ENCODE measurements around the gene UTRN. TPM values are rescaled to one million over a fixed set of nuclear protein-coding genes. Genes with fewer than 3 reads are reported as not detected.

UTRN gene
- total RNA-seq, 1 experiment from 2014 or later: 125 TPM

DNA sequence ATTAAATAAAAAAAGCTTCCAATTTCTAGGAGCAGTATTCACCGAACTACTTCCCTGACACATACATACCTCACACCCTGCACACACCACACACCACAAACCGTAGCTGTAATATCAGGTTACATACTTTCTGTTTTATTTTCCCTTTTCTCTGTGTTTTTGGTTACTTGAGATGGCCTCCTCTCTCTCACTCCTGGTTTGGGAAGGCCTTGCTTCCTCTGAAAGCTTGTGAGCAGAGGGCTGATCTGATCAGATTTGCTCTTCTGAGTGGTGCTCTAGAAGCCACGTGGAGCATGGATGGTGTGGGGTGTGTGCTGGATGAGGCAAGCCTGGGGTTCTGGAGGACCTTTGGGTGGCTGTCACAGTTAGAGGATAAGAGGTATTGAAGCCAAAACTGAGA is 20.9 kb downstream of the UTRN start:
- Mint-ChIP-seq H3K9me3 (no peaks in the 10 kb centered on the region), H3K27me3 (ENCODE audit: low read depth) (no peaks in the 10 kb centered on the region), H3K4me1 (peaks cover 33% of the 10 kb centered on the region), H3K27ac (no peak overlapping the region), H3K36me3 (peaks cover 19% of the 10 kb centered on the region), H3K4me3 (no peak overlapping the region)
- ChIA-PET CTCF (interaction anchor here (1.4 to 1.8 kb wide), 2 partner anchors 20 to 43 kb away, joined by 3 to 4 read pairs; no protein-coding TSS in a partner anchor), POLR2A (interaction anchor here (1.3 to 2.1 kb wide), 2 partner anchors 20 to 28 kb away, joined by 3 to 5 read pairs; no protein-coding TSS in a partner anchor)
- TF ChIP-seq HMGA2 (CRISPR knock-in tag; IDR thresholded peaks at IDR 0.05) (no peak), ZNF396 (CRISPR knock-in tag; IDR thresholded peaks at IDR 0.05; ENCODE audit: borderline replicate concordance) (no peak), NR1H2 (CRISPR knock-in tag; IDR thresholded peaks at IDR 0.05) (no peak), ZNF219 (CRISPR knock-in tag; IDR thresholded peaks at IDR 0.05; ENCODE audit: borderline replicate concordance) (no peak), TP53 (CRISPR knock-in tag; IDR thresholded peaks at IDR 0.05) (no peak), FOXP1 (CRISPR knock-in tag; IDR thresholded peaks at IDR 0.05; ENCODE audit: borderline replicate concordance) (no peak), MYBL2 (CRISPR knock-in tag; IDR thresholded peaks at IDR 0.05) (no peak), NR3C1 (CRISPR knock-in tag; conservative IDR thresholded peaks at IDR 0.05; ENCODE audit: low read depth) (no peak), JAZF1 (CRISPR knock-in tag; IDR thresholded peaks at IDR 0.05) (no peak)
- TF ChIP-seq, protein P1, sequence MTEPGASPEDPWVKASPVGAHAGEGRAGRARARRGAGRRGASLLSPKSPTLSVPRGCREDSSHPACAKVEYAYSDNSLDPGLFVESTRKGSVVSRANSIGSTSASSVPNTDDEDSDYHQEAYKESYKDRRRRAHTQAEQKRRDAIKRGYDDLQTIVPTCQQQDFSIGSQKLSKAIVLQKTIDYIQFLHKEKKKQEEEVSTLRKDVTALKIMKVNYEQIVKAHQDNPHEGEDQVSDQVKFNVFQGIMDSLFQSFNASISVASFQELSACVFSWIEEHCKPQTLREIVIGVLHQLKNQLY (CRISPR knock-in tag; IDR thresholded peaks at IDR 0.05): no peak
- TF ChIP-seq, protein P2, sequence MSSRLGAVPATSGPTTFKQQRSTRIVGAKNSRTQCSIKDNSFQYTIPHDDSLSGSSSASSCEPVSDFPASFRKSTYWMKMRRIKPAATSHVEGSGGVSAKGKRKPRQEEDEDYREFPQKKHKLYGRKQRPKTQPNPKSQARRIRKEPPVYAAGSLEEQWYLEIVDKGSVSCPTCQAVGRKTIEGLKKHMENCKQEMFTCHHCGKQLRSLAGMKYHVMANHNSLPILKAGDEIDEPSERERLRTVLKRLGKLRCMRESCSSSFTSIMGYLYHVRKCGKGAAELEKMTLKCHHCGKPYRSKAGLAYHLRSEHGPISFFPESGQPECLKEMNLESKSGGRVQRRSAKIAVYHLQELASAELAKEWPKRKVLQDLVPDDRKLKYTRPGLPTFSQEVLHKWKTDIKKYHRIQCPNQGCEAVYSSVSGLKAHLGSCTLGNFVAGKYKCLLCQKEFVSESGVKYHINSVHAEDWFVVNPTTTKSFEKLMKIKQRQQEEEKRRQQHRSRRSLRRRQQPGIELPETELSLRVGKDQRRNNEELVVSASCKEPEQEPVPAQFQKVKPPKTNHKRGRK (CRISPR knock-in tag; IDR thresholded peaks at IDR 0.05; ENCODE audit: borderline replicate concordance): no peak
- TF ChIP-seq, protein P3, sequence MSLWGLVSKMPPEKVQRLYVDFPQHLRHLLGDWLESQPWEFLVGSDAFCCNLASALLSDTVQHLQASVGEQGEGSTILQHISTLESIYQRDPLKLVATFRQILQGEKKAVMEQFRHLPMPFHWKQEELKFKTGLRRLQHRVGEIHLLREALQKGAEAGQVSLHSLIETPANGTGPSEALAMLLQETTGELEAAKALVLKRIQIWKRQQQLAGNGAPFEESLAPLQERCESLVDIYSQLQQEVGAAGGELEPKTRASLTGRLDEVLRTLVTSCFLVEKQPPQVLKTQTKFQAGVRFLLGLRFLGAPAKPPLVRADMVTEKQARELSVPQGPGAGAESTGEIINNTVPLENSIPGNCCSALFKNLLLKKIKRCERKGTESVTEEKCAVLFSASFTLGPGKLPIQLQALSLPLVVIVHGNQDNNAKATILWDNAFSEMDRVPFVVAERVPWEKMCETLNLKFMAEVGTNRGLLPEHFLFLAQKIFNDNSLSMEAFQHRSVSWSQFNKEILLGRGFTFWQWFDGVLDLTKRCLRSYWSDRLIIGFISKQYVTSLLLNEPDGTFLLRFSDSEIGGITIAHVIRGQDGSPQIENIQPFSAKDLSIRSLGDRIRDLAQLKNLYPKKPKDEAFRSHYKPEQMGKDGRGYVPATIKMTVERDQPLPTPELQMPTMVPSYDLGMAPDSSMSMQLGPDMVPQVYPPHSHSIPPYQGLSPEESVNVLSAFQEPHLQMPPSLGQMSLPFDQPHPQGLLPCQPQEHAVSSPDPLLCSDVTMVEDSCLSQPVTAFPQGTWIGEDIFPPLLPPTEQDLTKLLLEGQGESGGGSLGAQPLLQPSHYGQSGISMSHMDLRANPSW (CRISPR knock-in tag; conservative IDR thresholded peaks at IDR 0.05; ENCODE audit: low read depth): no peak
- no peak for DNase-seq (ENCODE audit: low spot score)
- no peak for ATAC-seq

DNA sequence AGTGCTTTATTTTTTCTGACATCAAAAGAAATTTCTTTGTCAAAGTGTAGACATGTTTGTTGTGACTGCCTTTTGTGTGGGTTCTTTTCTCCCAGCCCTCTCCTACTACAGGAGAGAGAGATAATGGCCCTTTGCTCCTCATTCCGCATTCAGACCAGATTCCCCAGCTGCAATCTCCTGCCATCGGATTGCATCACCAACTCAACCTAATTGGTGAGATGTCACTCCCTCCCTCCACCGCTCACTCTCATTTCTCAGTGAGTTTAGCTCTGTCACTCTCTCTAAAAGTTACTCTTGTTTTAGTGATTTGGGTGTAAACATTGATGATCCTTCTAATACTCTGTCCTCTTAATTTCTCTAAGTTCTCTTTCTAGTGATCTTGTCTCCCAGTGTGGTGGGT is 22.7 kb downstream of the UTRN start:
- ChIA-PET POLR2A (interaction anchor here (0.7 kb wide), 1 partner anchor 22 kb away, joined by 4 read pairs; no protein-coding TSS in a partner anchor), CTCF (no interaction called here)
- H3K27ac Mint-ChIP-seq: no peak overlapping the region
- no peak overlapping the region for H3K4me3 Mint-ChIP-seq
- H3K36me3 Mint-ChIP-seq: peaks cover 16% of the 10 kb centered on the region
- H3K4me1 Mint-ChIP-seq: peaks cover 44% of the 10 kb centered on the region
- H3K27me3 Mint-ChIP-seq (ENCODE audit: low read depth): no peaks in the 10 kb centered on the region
- peak; percentile 69 for ATAC-seq
- H3K9me3 Mint-ChIP-seq: no peaks in the 10 kb centered on the region
- no peak for DNase-seq (ENCODE audit: low spot score)
- TF ChIP-seq ZNF671 (CRISPR knock-in tag; IDR thresholded peaks at IDR 0.05) (no peak), ZBTB21 (CRISPR knock-in tag; IDR thresholded peaks at IDR 0.05; ENCODE audit: borderline replicate concordance) (no peak), FOXP1 (CRISPR knock-in tag; IDR thresholded peaks at IDR 0.05; ENCODE audit: borderline replicate concordance) (no peak), NFE2L1 (CRISPR knock-in tag; IDR thresholded peaks at IDR 0.05) (no peak), JUN (CRISPR knock-in tag; IDR thresholded peaks at IDR 0.05) (no peak), ZNF232 (CRISPR knock-in tag; IDR thresholded peaks at IDR 0.05) (no peak), IRF2 (CRISPR knock-in tag; IDR thresholded peaks at IDR 0.05; ENCODE audit: borderline replicate concordance, low read depth) (no peak), RELA (CRISPR knock-in tag; IDR thresholded peaks at IDR 0.05; ENCODE audit: borderline replicate concordance) (no peak)
- TF ChIP-seq, protein P2 (CRISPR knock-in tag; IDR thresholded peaks at IDR 0.05; ENCODE audit: borderline replicate concordance): no peak
- TF ChIP-seq, protein P1 (CRISPR knock-in tag; IDR thresholded peaks at IDR 0.05): no peak
- TF ChIP-seq, protein P4, sequence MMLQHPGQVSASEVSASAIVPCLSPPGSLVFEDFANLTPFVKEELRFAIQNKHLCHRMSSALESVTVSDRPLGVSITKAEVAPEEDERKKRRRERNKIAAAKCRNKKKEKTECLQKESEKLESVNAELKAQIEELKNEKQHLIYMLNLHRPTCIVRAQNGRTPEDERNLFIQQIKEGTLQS (CRISPR knock-in tag; conservative IDR thresholded peaks at IDR 0.05): no peak
- TF ChIP-seq, protein P5, sequence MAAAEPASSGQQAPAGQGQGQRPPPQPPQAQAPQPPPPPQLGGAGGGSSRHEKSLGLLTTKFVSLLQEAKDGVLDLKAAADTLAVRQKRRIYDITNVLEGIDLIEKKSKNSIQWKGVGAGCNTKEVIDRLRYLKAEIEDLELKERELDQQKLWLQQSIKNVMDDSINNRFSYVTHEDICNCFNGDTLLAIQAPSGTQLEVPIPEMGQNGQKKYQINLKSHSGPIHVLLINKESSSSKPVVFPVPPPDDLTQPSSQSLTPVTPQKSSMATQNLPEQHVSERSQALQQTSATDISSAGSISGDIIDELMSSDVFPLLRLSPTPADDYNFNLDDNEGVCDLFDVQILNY (CRISPR knock-in tag; IDR thresholded peaks at IDR 0.05): no peak
- TF ChIP-seq, protein P6, sequence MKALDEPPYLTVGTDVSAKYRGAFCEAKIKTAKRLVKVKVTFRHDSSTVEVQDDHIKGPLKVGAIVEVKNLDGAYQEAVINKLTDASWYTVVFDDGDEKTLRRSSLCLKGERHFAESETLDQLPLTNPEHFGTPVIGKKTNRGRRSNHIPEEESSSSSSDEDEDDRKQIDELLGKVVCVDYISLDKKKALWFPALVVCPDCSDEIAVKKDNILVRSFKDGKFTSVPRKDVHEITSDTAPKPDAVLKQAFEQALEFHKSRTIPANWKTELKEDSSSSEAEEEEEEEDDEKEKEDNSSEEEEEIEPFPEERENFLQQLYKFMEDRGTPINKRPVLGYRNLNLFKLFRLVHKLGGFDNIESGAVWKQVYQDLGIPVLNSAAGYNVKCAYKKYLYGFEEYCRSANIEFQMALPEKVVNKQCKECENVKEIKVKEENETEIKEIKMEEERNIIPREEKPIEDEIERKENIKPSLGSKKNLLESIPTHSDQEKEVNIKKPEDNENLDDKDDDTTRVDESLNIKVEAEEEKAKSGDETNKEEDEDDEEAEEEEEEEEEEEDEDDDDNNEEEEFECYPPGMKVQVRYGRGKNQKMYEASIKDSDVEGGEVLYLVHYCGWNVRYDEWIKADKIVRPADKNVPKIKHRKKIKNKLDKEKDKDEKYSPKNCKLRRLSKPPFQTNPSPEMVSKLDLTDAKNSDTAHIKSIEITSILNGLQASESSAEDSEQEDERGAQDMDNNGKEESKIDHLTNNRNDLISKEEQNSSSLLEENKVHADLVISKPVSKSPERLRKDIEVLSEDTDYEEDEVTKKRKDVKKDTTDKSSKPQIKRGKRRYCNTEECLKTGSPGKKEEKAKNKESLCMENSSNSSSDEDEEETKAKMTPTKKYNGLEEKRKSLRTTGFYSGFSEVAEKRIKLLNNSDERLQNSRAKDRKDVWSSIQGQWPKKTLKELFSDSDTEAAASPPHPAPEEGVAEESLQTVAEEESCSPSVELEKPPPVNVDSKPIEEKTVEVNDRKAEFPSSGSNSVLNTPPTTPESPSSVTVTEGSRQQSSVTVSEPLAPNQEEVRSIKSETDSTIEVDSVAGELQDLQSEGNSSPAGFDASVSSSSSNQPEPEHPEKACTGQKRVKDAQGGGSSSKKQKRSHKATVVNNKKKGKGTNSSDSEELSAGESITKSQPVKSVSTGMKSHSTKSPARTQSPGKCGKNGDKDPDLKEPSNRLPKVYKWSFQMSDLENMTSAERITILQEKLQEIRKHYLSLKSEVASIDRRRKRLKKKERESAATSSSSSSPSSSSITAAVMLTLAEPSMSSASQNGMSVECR (CRISPR knock-in tag; IDR thresholded peaks at IDR 0.05; ENCODE audit: borderline replicate concordance): no peak

Data from WTC11 (cell line).